ENCODE measurements around the gene GSTM4.

DNA sequence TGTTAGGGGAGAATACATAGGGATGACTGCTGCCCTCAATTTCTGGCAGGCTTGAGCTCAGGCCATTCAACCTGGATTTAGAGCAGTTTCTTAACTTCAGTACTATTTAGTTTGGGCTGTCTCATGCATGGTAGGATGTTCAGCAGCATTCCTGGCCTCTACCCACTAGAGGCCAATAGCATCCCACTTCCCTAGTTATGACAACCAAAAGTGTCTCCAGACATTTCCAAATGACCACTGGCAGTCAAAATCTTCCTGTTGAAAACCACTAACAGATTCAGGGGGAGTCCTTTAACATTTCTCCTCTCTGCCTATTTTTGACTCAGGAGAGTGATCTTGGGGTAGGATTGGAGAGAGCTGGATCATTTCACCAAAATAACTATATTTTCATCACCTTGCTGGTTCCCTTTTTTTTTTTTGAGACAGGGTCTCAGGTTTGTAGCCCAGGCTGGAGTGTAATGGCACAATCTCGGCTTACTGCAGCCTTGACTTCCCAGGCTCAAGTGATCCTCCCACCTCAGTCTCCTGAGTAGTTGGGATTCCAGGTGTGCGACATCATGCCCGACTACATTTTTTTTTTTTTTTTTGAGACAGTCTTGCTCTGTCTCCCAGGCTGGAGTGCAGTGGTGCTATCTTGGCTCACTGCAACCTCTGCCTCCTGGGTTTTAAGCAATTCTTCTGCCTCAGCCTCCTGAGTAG is 45.1 kb upstream of the GSTM4 start:
- no peak for TF ChIP-seq EP300 (IDR thresholded peaks at IDR 0.05; ENCODE audit: low read depth)
- TF ChIP-seq, protein P1, sequence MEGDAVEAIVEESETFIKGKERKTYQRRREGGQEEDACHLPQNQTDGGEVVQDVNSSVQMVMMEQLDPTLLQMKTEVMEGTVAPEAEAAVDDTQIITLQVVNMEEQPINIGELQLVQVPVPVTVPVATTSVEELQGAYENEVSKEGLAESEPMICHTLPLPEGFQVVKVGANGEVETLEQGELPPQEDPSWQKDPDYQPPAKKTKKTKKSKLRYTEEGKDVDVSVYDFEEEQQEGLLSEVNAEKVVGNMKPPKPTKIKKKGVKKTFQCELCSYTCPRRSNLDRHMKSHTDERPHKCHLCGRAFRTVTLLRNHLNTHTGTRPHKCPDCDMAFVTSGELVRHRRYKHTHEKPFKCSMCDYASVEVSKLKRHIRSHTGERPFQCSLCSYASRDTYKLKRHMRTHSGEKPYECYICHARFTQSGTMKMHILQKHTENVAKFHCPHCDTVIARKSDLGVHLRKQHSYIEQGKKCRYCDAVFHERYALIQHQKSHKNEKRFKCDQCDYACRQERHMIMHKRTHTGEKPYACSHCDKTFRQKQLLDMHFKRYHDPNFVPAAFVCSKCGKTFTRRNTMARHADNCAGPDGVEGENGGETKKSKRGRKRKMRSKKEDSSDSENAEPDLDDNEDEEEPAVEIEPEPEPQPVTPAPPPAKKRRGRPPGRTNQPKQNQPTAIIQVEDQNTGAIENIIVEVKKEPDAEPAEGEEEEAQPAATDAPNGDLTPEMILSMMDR (IDR thresholded peaks at IDR 0.05): no peak
- no peak for TF ChIP-seq POLR2A (IDR thresholded peaks at IDR 0.05)
